Measurements from ENCODE around the gene CAMK2A.

GRCh38 chr5:150299571-150300327, 10.2 kb upstream of the CAMK2A start:
- no peak for TF ChIP-seq CTCF (IDR thresholded peaks at IDR 0.05)
- TF ChIP-seq POLR2AphosphoS5 (IDR thresholded peaks at IDR 0.05): no peak

Measured in upper lobe of left lung (tissue), 4 donors.